Measurements from ENCODE around the gene PRIM2.
"Not testable (repeated sequence)": the region's sequence is repeated elsewhere in the genome, so short reads cannot be mapped to it uniquely, and the experiment has no call there.

- TF ChIP-seq CTCF (IDR thresholded peaks at IDR 0.05; ENCODE audit: insufficient read depth, low read length, poor library complexity, severe bottlenecking); EZH2phosphoT487 (conservative IDR thresholded peaks at IDR 0.05; ENCODE audit: low read length): not testable (repeated sequence)
Observed at GRCh38 chr6:57310095-57310816, 7.2 kb upstream of the PRIM2 start.
